ENCODE measurements around the gene SCN3B.

The SCN3B gene

GRCh38 chr11:123594921-123595320, 59.5 kb downstream of the SCN3B start:
- no peak for DNase-seq (ENCODE audit: low read depth)

GRCh38 chr11:123594188-123594901, 60.1 kb downstream of the SCN3B start:
- no peak for DNase-seq (ENCODE audit: low read depth)

GRCh38 chr11:123593570-123593969, 60.9 kb downstream of the SCN3B start:
- no peak for DNase-seq (ENCODE audit: low read depth)

DNA sequence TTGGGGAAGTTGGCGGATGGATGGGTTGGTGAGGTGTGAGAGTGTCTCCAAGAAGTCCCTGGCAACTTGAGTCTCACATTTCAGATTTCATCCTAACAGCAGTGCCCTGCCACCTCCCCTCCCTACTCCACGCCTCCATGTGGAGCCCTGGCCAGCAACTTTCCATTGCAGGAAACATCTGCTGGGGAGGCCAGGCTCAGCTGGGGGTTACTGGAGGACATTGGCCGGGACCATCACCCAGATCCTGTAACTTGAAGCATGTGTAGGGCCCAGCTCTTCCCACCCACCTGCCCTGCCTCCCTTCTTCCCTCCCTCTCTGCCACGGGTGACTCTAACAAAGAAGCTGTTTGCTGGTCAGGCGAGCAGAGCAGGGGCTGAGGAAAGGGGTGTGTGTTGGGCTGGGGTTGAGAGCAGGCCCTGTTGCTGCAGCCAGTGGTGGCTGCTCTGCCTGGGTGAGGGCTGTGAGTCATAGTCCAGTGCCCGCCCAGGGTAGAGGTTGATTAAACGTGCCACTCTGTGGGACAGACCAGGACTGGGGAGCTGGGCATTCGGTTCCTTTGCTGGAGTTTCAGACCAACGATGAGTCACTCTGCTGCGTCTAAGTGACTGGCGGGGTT, 64.0 kb downstream of the SCN3B start:
- no peak for DNase-seq (ENCODE audit: low read depth)

DNA sequence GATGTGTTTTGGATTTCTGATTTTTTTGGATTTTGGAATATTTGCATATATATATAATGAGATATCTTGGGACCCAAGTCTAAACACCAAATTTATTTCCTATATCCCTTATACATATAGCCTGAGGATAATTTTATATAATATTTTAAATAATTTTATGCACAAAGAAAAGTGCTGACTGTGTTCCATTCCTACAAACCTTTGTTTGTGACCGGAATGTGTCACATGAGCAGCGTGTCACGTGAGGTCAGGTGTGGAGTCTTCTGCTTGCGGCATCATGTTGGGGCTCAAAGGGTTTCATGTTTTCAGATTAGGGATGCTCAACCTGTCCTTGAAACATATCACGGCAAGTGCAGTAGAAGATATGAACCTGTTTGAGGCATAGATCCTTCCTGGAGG, 65.6 kb downstream of the SCN3B start:
- no peak for DNase-seq (ENCODE audit: low read depth)

DNA sequence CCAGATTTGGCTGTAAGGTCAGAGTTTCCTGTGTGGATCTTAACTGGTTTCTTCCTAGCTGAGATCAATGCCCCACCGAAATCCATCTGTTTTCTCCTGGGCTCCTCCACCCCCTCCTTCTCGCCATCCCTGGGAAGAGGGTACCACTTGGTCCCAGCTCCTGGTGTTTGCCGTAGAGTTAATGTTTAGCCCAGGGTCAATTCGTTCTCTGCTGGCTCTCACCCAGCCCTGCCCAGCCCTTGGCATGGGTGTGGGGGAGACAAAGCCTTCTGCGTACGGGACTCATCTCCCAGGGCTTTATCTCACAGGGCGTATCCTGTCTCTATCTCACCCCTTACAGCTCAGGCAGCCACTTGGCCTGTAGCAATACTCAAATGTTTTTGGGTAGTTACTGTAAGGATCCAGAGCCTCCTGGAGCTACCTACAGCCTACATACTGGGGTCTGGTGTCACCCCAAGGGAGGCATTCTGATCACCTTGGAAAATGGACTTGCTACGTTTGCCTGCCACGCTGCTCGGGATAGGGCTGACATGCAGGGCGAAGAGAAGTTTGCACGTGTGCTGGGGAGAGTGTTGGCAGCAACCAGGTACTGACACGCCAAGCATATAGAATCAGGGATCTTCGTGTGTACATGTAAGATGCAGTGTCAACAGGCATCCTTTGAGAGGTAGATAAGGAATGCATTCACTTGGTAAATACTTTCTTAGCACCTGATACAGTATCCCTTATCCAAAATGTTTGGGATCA, 66.1 kb downstream of the SCN3B start:
- no peak for DNase-seq (ENCODE audit: low read depth)

DNA sequence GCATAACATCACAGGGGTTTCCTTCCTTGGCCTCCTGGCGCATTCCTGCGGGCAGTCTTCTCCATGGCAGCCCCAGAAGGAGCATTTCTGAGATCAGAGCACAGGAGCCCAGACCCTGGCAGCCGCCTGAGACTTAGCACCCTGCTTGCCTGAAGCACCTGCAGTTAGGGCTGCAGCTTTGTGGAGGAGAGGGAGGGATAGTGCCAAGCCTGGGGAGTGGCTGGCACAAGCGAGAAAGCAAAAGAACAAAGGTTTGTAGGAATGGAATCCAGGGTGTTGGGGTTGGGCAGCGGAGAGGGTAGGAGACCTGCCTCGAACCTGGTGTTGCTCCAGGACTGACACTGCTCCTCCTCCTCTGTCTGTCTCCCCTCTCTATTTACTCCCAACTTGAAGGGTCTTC, 66.9 kb downstream of the SCN3B start:
- DNase-seq (ENCODE audit: low read depth) = no peak

DNA sequence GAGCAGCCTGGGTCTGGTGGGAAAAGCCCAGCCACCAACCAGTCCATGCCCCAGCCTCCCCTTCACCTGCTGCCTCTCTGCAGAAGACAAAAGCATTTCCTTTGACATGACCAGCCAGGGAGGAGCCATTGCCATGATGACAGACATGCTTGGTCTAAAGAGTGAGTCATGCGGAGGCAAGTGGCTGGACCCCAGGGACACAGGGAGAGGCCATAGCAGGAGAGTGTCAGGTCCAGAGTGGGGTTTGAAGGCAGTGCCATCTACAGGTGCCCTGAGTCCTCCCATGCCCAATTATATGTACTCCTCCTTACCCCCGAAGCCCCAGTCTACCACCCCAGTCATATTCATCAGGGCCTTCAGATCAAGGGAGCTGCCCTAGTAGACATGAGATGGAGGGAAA, 67.4 kb downstream of the SCN3B start:
- no peak for DNase-seq (ENCODE audit: low read depth)

DNA sequence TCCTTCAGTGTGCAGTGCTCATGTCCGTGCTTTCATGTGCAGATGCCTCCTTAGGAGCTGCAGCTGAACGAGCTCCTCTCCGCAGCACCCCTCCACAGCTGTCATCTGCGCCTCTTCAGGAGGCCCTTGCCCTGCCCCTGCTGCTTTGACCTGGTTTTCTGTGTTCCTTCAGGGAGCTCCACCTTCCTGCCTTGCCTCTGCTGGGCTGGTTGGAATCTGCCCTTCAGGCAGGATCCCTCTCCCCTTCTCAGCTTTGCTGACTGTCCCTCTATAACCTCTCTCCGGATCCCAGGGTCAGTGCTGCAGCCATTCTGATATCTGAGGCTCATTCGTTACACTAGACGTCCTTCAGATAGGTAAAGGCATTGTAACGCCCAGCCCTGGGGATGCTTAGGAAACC, 67.9 kb downstream of the SCN3B start:
- DNase-seq (ENCODE audit: low read depth) = no peak

- no peak for DNase-seq (ENCODE audit: low read depth)
Measured at GRCh38 chr11:123585706-123586105, 68.7 kb downstream of the SCN3B start.

DNA sequence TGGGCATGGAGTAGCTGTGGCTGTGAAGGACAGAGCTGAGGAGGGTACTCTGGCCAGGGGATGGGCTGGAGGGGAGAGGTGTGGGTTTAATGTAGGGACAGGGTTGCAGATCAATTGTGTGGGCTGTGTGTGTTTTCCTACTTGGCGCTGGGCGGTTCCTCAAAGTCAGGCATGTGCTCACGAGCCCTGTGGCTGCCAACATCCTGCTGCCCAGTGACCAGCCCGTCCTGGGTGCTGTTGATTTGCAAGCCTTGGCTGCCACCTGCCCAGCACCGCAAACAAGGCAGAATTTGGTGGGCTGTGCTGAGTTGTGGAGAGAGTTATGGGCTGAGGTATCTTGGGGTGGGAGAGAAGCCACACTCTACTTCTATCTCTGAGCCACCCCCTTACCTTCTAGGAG, 69.2 kb downstream of the SCN3B start:
- DNase-seq (ENCODE audit: low read depth) = no peak

GRCh38 chr11:123584737-123585136, 69.7 kb downstream of the SCN3B start:
- no peak for DNase-seq (ENCODE audit: low read depth)

GRCh38 chr11:123584186-123584585, 70.2 kb downstream of the SCN3B start:
- no peak for DNase-seq (ENCODE audit: low read depth)

DNA sequence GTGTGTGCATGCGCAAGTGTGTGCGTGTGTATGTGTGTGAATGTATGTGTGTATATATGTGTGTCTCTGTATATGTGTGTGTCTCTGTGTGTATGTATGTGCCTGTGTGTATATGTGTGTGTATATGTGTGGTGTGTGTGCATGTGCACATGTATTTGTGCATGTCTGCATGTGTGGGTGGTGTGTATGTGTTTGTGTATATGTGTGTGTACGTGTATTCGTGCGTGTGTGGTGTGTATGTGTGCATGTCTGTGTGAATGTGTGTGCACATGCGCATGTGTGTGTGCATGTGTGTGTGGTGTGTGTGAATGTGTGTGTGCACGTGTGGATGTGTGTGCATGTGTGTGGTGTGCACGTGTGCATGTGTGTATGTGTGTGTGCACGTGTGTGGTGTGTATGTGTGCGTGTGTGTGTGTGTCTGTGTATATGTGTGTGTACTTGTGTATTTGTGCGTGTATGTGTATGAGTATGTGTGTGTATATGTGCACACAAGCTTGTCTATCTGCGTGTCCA, 71.4 kb downstream of the SCN3B start:
- DNase-seq (ENCODE audit: low read depth) = no peak

GRCh38 chr11:123581651-123582399, 72.6 kb downstream of the SCN3B start:
- no peak for DNase-seq (ENCODE audit: low read depth)

DNA sequence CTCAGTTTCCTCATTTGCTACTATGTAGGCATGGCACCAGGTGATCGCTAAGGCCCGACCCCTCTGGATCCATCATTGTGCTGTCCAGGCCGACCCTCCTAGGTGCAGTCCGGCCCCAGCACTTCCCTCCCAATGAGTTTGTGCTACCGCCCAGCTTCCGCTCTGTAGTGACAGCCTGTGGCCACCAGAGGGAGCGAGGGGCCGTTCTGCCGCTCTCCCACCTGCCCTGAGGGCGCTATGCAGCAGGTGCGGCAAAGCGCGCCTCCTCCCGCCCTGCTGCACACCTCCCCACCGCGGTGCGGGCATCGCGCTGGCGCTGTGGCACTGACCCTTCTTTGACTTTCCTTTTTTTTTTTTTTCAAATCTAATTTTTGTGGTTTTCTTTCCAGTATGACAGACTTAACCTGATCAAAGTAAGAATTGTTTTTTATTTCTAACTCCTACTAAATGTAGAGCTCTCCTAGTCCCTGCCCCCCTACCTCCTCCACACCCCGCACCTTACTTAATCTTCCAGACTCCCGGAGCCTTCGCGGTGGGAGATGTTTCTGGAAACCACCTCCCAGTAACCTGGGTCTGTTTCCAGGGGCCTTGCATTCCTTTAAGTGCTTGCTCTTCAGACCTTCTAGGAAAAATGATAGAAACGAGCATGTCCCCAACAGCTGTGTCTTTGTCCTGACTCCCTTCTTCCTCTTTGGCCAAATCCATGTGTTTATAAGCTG, 73.7 kb downstream of the SCN3B start:
- peak; percentile 12 for DNase-seq (ENCODE audit: low read depth)

- DNase-seq (ENCODE audit: low read depth) = no peak
Measured at GRCh38 chr11:123580137-123580536, 74.3 kb downstream of the SCN3B start.

GRCh38 chr11:123579482-123579812, 75.0 kb downstream of the SCN3B start:
- no peak for DNase-seq (ENCODE audit: low read depth)
